Measurements from ENCODE around the gene GHRHR.

GHRHR gene

DNA sequence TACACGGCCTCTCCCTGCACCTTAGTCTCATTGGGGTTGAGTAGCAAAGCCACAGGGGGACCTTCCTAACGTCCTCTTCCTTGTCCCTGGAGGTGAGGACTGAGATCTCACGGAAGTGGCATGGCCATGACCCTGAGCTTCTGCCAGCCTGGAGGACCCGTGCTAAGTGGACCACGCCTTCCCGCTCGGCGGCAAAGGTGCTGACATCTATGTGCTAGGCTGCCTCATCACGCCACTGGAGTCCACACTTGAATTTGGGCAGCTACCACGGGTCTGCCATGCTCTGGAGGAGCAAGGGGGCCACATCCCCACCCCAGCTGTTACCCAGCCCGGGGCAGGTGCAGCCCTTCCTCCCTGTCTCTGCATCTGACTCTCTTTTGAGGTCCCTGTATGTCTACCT is 15.3 kb downstream of the GHRHR start:
- no peak overlapping the region for H3K27ac Mint-ChIP-seq
- no peak for DNase-seq
- H3K36me3 Mint-ChIP-seq (ENCODE audit: low read depth) = no peaks in the 10 kb centered on the region
- no peak overlapping the region for H3K4me3 Mint-ChIP-seq
- H3K27me3 Mint-ChIP-seq = peaks cover 19% of the 10 kb centered on the region
- no peak for ATAC-seq
- peaks cover 5% of the 10 kb centered on the region for H3K4me1 Mint-ChIP-seq
- H3K9me3 Mint-ChIP-seq = no peaks in the 10 kb centered on the region

- peaks cover 28% of the 10 kb centered on the region for H3K27me3 Mint-ChIP-seq
- no peaks in the 10 kb centered on the region for H3K36me3 Mint-ChIP-seq (ENCODE audit: low read depth)
- H3K4me1 Mint-ChIP-seq = peaks cover 5% of the 10 kb centered on the region
- H3K27ac Mint-ChIP-seq = no peak overlapping the region
- DNase-seq = no peak
- no peak for ATAC-seq
- no peaks in the 10 kb centered on the region for H3K9me3 Mint-ChIP-seq
- no peak overlapping the region for H3K4me3 Mint-ChIP-seq
These were observed 16.4 kb downstream of the GHRHR start for GRCh38 chr7:30980194-30980593.

- H3K9me3 Mint-ChIP-seq = no peaks in the 10 kb centered on the region
- H3K4me1 Mint-ChIP-seq = peaks cover 5% of the 10 kb centered on the region
- H3K36me3 Mint-ChIP-seq (ENCODE audit: low read depth) = no peaks in the 10 kb centered on the region
- ATAC-seq (no peak), DNase-seq (no peak)
- no peak overlapping the region for H3K4me3 Mint-ChIP-seq
- peaks cover 34% of the 10 kb centered on the region for H3K27me3 Mint-ChIP-seq
- no peak overlapping the region for H3K27ac Mint-ChIP-seq
These were observed 17.0 kb downstream of the GHRHR start for GRCh38 chr7:30980751-30981150.

DNA sequence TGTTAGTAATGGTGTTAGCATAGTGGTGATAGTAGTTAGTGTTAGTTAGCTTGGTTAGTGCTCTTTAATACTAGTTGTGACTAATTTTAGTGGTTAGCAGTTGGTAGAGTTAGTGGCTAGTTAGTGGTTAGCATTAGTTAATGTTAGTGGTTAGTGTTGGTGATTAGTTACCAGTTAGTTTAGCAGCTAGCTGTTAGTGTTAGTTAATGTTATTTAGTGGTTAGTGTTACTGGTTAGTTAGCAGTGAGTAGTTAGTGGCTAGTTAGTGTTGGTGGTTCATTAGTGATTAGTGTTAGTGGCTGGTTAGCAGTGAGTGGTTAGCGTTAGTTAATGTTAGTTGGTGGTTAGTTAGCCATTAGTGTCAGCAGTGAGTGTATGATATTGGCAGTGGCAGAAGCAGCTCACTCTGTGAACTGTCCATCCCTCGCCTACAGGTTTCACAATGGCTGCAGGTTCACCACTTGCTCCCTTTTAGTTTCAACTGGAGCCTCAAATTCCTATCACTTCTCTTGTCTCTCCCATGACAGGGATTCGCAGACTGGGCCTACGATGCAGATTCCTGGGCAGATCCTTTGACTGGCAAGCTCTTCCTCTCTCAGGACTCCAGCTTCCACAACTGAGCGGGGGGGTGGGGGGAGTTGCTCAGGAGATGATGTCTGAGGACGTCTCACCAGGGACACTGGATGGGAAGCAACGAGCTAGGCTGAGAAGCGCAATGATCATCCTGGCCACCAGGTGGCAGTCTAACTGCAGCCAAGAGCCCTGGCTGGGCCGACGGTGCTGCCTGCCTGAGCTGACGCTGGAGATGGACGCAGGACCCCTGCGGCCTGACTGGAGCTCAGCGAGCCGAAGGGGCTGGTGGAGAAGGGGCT is 19.5 kb downstream of the GHRHR start:
- DNase-seq = peak; percentile 82
- no peak overlapping the region for H3K27ac Mint-ChIP-seq
- ATAC-seq = peak; percentile 58
- no peaks in the 10 kb centered on the region for H3K36me3 Mint-ChIP-seq (ENCODE audit: low read depth)
- H3K4me1 Mint-ChIP-seq = peaks cover 5% of the 10 kb centered on the region
- peaks cover 39% of the 10 kb centered on the region for H3K27me3 Mint-ChIP-seq
- no peaks in the 10 kb centered on the region for H3K9me3 Mint-ChIP-seq
- no peak overlapping the region for H3K4me3 Mint-ChIP-seq

GRCh38 chr7:30983914-30984247 is 20.1 kb downstream of the GHRHR start:
- no peak for DNase-seq
- Mint-ChIP-seq H3K9me3 (no peaks in the 10 kb centered on the region), H3K4me3 (no peak overlapping the region), H3K36me3 (ENCODE audit: low read depth) (no peaks in the 10 kb centered on the region), H3K27me3 (peaks cover 39% of the 10 kb centered on the region), H3K27ac (no peak overlapping the region), H3K4me1 (peaks cover 5% of the 10 kb centered on the region)
- no peak for ATAC-seq

- DNase-seq (no peak), ATAC-seq (no peak)
- H3K4me1 Mint-ChIP-seq = peaks cover 5% of the 10 kb centered on the region
- H3K27me3 Mint-ChIP-seq = peaks cover 39% of the 10 kb centered on the region
- no peaks in the 10 kb centered on the region for H3K36me3 Mint-ChIP-seq (ENCODE audit: low read depth)
- no peak overlapping the region for H3K27ac Mint-ChIP-seq
- no peaks in the 10 kb centered on the region for H3K9me3 Mint-ChIP-seq
- H3K4me3 Mint-ChIP-seq = no peak overlapping the region
These were observed 20.8 kb downstream of the GHRHR start for GRCh38 chr7:30984359-30985107.

DNA sequence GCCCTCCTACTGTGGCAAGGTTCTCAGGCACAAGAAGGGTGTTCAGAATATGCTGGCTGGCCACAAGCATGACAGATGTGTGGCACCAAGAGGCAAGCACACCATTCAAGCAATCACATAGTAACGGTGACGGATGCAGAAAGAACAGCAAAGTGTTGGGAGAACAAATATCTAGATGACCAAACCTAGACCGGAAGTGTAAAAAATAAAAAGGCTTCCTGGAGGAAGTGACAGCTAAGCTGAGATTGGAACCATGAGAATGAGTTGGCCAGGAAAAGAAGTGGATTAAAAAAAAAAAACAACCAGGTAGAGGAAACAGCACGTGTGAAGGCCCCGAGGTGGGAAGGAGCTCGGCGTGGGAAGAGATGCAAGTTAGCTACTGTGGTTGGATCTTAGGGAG is 22.0 kb downstream of the GHRHR start:
- DNase-seq (no peak), ATAC-seq (no peak)
- Mint-ChIP-seq H3K27ac (no peak overlapping the region), H3K9me3 (no peaks in the 10 kb centered on the region), H3K4me1 (peaks cover 5% of the 10 kb centered on the region), H3K27me3 (peaks cover 40% of the 10 kb centered on the region), H3K36me3 (ENCODE audit: low read depth) (no peaks in the 10 kb centered on the region), H3K4me3 (no peak overlapping the region)

- Mint-ChIP-seq H3K27ac (no peak overlapping the region), H3K4me1 (peaks cover 5% of the 10 kb centered on the region), H3K27me3 (peaks cover 40% of the 10 kb centered on the region), H3K36me3 (ENCODE audit: low read depth) (no peaks in the 10 kb centered on the region), H3K9me3 (no peaks in the 10 kb centered on the region), H3K4me3 (no peak overlapping the region)
- ATAC-seq (no peak), DNase-seq (no peak)
These were observed 22.6 kb downstream of the GHRHR start for GRCh38 chr7:30986331-30986730.

DNA sequence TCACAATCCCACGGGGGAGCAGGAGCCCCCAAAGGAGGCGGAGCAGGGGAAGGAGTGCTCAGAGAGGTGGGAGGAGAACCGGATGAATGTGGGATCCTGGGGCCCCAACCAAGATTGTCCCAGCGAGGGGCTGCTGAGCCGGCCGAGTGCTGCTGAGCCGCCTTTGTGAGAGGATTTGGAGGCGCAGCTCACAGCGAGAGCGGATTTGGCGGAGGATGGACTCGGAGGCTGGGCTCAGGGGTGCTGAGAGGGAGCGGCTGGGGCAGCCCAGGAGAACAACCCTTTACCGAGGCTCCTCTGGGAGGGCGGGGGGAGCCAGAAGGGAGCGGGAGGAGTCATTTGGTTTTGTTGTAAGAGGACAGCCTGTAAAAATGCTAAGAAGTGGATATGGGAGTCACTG is 23.0 kb downstream of the GHRHR start:
- Mint-ChIP-seq H3K27ac (no peak overlapping the region), H3K4me3 (no peak overlapping the region), H3K4me1 (peaks cover 5% of the 10 kb centered on the region), H3K27me3 (peaks cover 40% of the 10 kb centered on the region), H3K9me3 (no peaks in the 10 kb centered on the region), H3K36me3 (ENCODE audit: low read depth) (no peaks in the 10 kb centered on the region)
- ATAC-seq (no peak), DNase-seq (no peak)

- Mint-ChIP-seq H3K27me3 (peaks cover 40% of the 10 kb centered on the region), H3K27ac (no peak overlapping the region), H3K4me3 (no peak overlapping the region), H3K9me3 (no peaks in the 10 kb centered on the region), H3K36me3 (ENCODE audit: low read depth) (no peaks in the 10 kb centered on the region), H3K4me1 (peaks cover 5% of the 10 kb centered on the region)
- DNase-seq (no peak), ATAC-seq (no peak)
These were observed 23.4 kb downstream of the GHRHR start for GRCh38 chr7:30987178-30987577.

DNA sequence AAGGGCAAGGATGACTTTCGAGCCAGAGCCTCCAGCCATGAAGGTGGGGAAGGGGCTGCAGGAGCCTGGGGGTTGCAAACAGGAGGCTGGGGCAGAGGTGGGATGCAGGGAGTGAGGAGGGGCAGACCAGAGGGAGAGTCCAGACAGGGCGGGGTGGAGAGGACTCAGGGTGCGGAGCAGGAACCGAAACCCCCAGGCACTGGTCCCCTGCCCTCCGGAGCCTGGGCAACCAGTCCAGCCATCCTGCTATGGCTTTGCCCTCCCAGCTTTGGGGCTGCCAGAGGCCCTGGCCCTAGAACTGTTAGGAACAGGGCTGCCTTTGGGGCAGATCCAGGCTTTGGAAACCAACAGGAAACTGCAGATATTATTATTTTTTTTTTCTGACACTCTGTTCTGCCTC is 24.2 kb downstream of the GHRHR start:
- no peaks in the 10 kb centered on the region for H3K9me3 Mint-ChIP-seq
- no peak overlapping the region for H3K27ac Mint-ChIP-seq
- H3K27me3 Mint-ChIP-seq = peaks cover 39% of the 10 kb centered on the region
- no peaks in the 10 kb centered on the region for H3K36me3 Mint-ChIP-seq (ENCODE audit: low read depth)
- H3K4me3 Mint-ChIP-seq = no peak overlapping the region
- H3K4me1 Mint-ChIP-seq = peaks cover 5% of the 10 kb centered on the region
- DNase-seq (no peak), ATAC-seq (no peak)

DNA sequence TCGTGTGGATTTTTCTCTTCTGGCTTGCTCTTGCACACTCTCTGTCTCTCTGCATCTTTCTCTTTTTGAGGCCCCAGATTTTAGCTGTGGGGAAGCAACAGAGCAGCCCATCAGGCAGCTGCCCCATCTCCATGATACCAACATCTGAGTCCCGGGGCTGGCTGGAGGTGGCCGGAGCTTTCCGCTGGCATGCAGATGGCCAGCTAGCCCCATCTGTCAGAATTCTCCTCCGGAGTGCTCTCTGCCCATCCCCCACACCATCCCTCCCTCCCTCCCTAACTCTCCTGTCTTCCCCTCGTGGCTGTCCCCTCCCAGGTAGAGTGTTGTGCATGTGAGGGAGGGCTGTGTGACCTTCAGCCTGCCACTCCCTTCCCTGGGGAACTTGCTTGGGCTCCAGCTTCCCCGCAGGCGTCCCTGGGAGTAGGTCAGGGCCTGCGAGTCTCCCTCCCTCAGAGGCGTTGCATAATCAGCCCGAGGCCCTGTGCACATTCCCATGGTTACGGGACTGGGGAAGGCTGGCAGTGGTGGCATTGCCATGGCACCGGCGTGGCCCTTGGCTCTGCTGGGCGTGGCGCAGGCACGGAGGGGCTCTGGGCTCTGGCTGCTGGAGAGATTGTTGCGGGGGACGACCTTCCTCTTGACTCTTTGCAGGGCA is 24.7 kb downstream of the GHRHR start:
- no peak for DNase-seq
- Mint-ChIP-seq H3K27me3 (peaks cover 35% of the 10 kb centered on the region), H3K27ac (no peak overlapping the region), H3K36me3 (ENCODE audit: low read depth) (no peaks in the 10 kb centered on the region), H3K4me3 (no peak overlapping the region), H3K4me1 (peaks cover 3% of the 10 kb centered on the region), H3K9me3 (no peaks in the 10 kb centered on the region)
- ATAC-seq = no peak

- no peaks in the 10 kb centered on the region for H3K9me3 Mint-ChIP-seq
- DNase-seq (no peak), ATAC-seq (no peak)
- no peak overlapping the region for H3K4me3 Mint-ChIP-seq
- peaks cover 30% of the 10 kb centered on the region for H3K27me3 Mint-ChIP-seq
- H3K27ac Mint-ChIP-seq = no peak overlapping the region
- H3K4me1 Mint-ChIP-seq = no peaks in the 10 kb centered on the region
- H3K36me3 Mint-ChIP-seq (ENCODE audit: low read depth) = no peaks in the 10 kb centered on the region
These were observed 25.5 kb downstream of the GHRHR start for GRCh38 chr7:30989008-30989823.

All from activated naive CD8-positive, alpha-beta T cell treated with anti-CD3 and anti-CD28 coated beads, Interleukin-2, amount 50 U/mL, for 24 hours (primary cell).